Ectodermal cell (in vitro differentiated cells): ENCODE data around the gene OSBPL9.
"Not testable (repeated sequence)": the region's sequence is repeated elsewhere in the genome, so short reads cannot be mapped to it uniquely, and the experiment has no call there.

ENCODE experiments used
- H3K27ac ChIP-seq: 2 replicates; pipeline ENCODE4 v1.7.0; 2013; ENCODE audit warnings: mild to moderate bottlenecking, low read depth, low read length; ENCODE audit not compliant: insufficient read depth, poor library complexity, severe bottlenecking
- H3K27me3 ChIP-seq: 2 replicates; pipeline ENCODE4 v1.7.0; 2013; ENCODE audit warnings: mild to moderate bottlenecking, low read length; ENCODE audit not compliant: insufficient read depth, control insufficient read depth, poor library complexity, severe bottlenecking
- H3K36me3 ChIP-seq: one replicate; pipeline ENCODE4 v1.7.0; 2013; ENCODE audit warnings: low read length; ENCODE audit not compliant: control insufficient read depth, insufficient read depth
- H3K4me1 ChIP-seq: one replicate; pipeline ENCODE4 v1.7.0; 2013; ENCODE audit warnings: low read length; ENCODE audit not compliant: control insufficient read depth, insufficient read depth
- H3K4me3 ChIP-seq: 2 replicates; pipeline ENCODE4 v1.7.0; 2013; ENCODE audit warnings: low read depth, low read length, control low read depth; ENCODE audit not compliant: insufficient read depth
- H3K9me3 ChIP-seq: 2 replicates; pipeline ENCODE4 v1.7.0; 2013; ENCODE audit warnings: mild to moderate bottlenecking, low read length, moderate library complexity; ENCODE audit not compliant: control insufficient read depth
- WGBS, 2 experiments: methylation state at CpG; one replicate each; pipeline ENCODE4 v1.1.7; 2013; ENCODE audit warnings: missing lambda C conversion rate in 2 of 2; 5-methylcytosine and 5-hydroxymethylcytosine counted together

The OSBPL9 gene

DNA sequence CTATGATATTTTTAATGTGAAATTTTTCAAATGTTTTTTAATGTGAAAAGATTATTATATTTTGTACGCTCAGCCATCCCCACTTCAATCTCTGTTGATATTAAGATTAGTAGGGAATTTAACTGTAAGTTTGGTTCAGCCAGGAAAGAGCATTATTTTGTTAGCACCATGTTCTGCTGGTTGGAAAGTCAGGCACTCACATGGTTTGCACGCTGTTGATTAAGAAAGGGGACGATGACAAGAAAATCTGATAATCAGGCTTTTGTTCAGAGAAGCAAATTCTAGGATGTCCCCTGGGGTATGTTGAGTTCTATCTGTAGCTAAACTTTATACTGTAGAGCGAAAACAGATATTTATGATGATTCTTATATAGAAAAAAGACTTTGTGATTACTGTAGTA is 115.1 kb downstream of the OSBPL9 start:
- Histone ChIP-seq H3K4me3 (no peak overlapping the region), H3K27me3 (no peaks in the 10 kb centered on the region), H3K36me3 (no peaks in the 10 kb centered on the region), H3K9me3 (no peaks in the 10 kb centered on the region), H3K4me1 (no peaks in the 10 kb centered on the region), H3K27ac (no peak overlapping the region)
- 88 to 97% methylated on average over 3 of the region's 4 CpGs for WGBS, 2 experiments

DNA sequence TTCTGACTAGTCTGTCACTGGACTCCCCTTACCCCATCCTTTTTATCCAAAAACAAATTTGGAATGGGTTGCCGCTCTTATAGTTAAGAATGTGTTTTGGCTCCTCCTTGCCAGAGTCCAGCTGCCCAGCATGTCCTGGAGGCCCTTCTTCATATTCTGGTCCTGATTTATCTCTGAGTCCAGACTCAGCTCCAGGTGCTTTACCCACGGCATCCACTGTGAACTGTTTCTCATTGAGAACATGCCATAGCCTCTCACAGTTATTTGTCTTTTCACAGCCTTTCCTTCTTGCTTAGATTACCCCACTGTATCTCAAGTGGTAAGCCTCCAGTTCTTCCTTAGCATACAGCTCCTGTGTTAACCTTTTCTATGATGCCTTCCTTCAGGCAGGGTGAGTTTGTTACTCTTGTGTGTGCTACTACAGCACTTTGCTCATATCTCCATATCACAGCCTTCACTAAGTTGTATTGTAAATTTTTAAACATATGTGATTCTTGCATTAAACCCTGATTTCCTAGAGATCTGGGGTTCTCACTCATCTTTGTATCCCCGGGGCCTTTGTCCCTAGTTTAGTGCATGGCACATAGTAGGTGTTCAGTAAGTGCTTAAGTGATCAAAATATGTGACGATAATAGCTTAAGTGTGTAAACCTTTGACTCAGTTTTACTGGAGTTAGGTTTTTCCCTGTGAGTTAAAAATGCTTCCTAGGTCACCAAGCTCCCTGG is 116.0 kb downstream of the OSBPL9 start:
- no peak overlapping the region for H3K4me3 ChIP-seq
- H3K27me3 ChIP-seq, result no peaks in the 10 kb centered on the region

DNA sequence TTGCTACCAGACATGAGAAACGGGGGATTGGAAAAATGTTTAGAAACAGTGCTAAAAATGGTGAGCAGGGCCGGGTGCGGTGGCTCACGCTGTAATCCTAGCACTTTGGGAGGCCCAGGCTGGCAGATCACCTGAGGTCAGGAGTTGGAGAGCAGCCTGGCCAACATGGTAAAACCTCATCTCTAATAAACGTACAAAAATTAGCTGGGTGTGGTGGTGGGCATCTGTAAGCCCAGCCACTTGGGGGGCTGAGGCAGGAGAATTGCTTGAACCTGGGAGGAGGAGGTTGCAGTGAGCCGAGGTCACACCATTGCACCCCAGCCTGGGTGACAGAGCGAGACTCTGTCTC is 116.5 kb downstream of the OSBPL9 start:
- WGBS, 2 experiments, result 94 to 95% methylated on average over 7 of the region's 7 CpGs
- not testable (repeated sequence) for H3K27ac ChIP-seq, H3K9me3 ChIP-seq, H3K36me3 ChIP-seq, H3K27me3 ChIP-seq, H3K4me3 ChIP-seq, H3K4me1 ChIP-seq

More for the DNA sequence above, 116.0 kb downstream of the OSBPL9 start:
- WGBS, 2 experiments, result 95 to 99% methylated on average over 4 of the region's 4 CpGs
- Histone ChIP-seq H3K27ac (no peak overlapping the region), H3K36me3 (no peaks in the 10 kb centered on the region), H3K9me3 (no peaks in the 10 kb centered on the region), H3K4me1 (no peaks in the 10 kb centered on the region)

DNA sequence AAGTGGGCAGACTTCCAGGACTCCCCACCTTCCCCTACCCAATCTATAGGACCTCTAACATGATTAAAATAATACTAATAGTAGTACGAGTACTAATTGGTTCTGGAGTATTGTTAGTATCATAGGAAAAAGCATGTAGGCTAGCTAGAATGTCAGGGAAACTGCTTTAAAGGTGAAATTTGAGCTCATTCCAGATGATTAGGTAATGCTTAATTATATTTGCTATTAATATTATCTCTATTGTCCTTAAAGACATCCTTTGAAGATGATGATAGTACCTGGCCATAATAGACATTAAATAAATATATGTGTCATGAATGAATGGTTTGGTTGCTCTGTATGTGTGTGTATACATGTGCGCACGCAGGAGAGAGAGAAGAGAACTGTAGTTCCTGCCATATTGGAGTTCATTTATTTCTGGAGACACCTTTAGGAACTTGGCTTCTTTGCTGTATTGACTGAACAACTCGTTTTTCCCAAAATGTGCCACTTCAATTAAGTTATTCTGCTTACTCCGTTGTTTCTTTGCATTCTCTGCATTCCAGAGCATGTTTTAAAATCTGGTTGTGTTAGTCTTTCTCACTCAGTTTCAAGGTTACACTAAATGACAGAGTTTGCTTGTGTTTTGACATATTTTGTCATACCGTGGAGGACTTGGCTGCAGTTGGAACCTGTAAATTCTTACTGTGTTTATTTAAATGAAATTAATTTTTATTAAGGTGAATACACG is 117.1 kb downstream of the OSBPL9 start:
- no peaks in the 10 kb centered on the region for H3K27me3 ChIP-seq
- H3K27ac ChIP-seq, result no peak overlapping the region
- WGBS, 2 experiments, result 86 to 89% methylated on average over 7 of the region's 7 CpGs
- H3K36me3 ChIP-seq, result no peaks in the 10 kb centered on the region
- H3K4me1 ChIP-seq, result no peaks in the 10 kb centered on the region
- no peak overlapping the region for H3K4me3 ChIP-seq
- H3K9me3 ChIP-seq, result no peaks in the 10 kb centered on the region

DNA sequence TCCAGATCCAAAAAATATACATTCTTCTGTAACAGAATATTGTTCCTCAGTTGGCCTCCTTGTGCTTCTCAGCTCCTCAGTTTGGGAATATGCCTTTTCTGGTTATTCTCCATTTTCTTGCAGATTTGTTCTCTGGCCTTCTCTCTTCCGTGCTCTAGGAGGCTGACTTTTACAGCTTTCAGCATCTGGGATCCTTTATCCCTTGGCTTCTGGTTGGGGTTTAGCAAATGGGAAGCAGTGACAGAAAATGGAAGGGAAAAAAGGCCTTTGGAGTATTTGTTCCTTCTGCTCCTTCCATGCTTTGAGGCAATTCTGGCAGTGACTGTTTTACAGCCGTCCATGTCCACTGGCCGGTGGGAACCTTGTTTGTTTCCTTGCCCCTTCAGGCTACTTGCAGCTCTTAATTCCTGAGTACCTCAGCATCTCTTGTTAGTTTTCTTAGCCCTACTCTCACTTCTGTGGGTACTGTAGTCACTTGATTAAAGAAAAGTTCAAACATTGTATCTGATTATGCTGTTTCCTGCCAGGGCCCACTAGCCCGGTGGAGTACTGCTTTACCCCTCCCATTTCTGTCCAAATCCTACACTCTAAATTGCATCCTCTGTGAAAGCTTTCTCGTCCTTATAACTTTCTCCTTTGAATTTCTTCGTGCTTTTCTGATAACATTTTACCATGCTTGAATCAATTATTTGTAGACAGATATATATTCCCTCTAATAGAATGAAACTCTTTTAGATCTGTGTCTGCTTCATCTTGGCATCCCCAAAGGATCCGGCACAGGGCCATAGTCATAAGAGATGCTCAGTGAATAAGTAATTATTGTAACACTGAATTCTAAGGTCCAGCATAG is 118.2 kb downstream of the OSBPL9 start:
- Histone ChIP-seq H3K27me3 (no peaks in the 10 kb centered on the region), H3K4me3 (no peak overlapping the region), H3K36me3 (no peaks in the 10 kb centered on the region), H3K4me1 (no peaks in the 10 kb centered on the region), H3K9me3 (no peaks in the 10 kb centered on the region), H3K27ac (peak overlapping the region; percentile 39)
- WGBS, 2 experiments, result 86% methylated on average over 7 of the region's 7 CpGs

DNA sequence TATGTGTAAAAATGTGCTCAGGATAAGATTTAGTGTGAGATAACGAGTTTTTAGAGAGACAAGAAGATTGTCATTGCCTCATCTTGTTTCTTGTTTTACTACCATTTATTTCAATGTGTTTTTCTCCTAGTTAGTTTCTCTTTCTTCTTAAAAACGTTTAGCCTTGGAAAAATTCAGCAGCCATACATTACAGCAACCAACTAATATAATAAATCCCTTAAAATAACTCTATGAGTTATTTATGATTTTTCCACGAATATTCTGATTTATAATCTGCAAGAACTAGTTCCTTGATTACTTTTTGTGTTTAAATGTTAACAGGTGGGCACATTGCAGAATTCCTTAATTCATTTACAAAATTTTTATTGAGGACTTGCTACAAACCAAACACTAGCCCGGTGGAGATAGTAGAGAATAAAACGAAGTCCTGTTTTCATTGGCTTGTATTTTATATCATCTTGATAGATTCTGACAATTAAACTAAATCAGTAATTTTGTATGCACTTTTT is 118.9 kb downstream of the OSBPL9 start:
- H3K27me3 ChIP-seq, result no peaks in the 10 kb centered on the region
- no peak overlapping the region for H3K4me3 ChIP-seq
- no peak overlapping the region for H3K27ac ChIP-seq
- no peaks in the 10 kb centered on the region for H3K36me3 ChIP-seq
- no peaks in the 10 kb centered on the region for H3K9me3 ChIP-seq
- H3K4me1 ChIP-seq, result no peaks in the 10 kb centered on the region
- 82 to 91% methylated on average over 2 to 4 of the region's 5 CpGs for WGBS, 2 experiments

DNA sequence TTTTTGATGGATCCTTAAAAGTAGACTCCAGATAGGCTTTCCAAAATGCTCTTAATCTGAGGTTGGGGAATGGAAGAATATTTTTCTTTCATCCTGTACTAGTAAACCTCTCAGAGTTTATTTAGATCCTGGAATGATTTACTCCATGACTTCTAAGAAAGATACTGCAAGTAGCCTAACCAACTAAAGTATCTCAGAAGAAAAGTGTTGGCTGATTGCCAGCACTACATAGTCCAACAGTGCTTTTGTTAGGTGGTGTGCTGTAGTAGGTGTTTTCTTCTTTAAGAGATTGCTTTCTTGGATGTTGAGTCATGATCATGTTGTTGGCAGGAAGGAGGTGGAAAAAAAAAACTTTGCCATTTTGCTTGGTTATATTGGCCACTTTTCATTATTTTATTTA is 119.8 kb downstream of the OSBPL9 start:
- H3K36me3 ChIP-seq, result no peaks in the 10 kb centered on the region
- H3K4me3 ChIP-seq, result no peak overlapping the region
- no peaks in the 10 kb centered on the region for H3K9me3 ChIP-seq
- no peak overlapping the region for H3K27ac ChIP-seq
- no peaks in the 10 kb centered on the region for H3K27me3 ChIP-seq
- H3K4me1 ChIP-seq, result no peaks in the 10 kb centered on the region

DNA sequence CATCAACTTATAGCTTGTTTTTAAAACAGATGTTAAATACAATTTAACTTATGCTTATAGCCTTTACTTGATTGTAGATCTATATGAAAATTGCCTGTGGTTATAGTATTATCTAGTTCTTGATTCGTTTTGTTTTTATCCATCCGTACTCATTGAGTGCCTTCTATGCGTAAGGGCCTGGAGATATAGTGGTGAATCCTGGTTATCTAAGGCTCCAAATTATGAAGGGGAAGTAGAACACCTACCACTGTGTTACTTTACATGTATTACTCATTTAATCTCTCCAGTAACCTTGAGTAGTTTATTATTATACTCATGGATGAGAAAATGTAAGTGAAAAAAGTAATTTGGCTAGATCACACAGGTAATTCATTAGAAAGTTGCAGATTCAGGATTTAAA is 121.8 kb downstream of the OSBPL9 start:
- Histone ChIP-seq H3K27me3 (no peaks in the 10 kb centered on the region), H3K9me3 (no peaks in the 10 kb centered on the region), H3K36me3 (no peaks in the 10 kb centered on the region), H3K4me1 (no peaks in the 10 kb centered on the region), H3K4me3 (no peak overlapping the region), H3K27ac (no peak overlapping the region)
- 89 to 93% methylated on average over 3 of the region's 3 CpGs for WGBS, 2 experiments

DNA sequence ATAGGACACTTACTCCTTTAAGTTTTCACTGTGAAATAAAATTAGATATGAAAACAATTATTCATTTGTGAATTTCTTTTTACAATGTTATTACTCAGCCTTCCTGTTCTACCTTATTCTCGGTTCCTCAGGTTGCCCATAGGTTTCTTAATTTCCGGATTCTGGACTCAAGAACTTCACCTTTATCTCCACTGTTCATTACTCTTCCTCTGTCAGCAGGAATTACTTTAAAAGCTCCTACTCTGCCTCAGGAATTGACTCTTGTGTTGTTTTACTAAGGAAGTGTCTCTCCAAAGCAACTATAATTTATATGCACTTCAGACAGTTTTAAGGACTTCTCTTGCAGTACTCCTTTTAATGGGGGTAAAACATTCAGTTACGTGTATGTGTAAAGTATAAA is 123.8 kb downstream of the OSBPL9 start:
- 92 to 94% methylated on average over 3 of the region's 3 CpGs for WGBS, 2 experiments
- Histone ChIP-seq H3K4me3 (no peak overlapping the region), H3K4me1 (no peaks in the 10 kb centered on the region), H3K36me3 (no peaks in the 10 kb centered on the region), H3K27me3 (no peaks in the 10 kb centered on the region), H3K27ac (no peak overlapping the region), H3K9me3 (no peaks in the 10 kb centered on the region)

DNA sequence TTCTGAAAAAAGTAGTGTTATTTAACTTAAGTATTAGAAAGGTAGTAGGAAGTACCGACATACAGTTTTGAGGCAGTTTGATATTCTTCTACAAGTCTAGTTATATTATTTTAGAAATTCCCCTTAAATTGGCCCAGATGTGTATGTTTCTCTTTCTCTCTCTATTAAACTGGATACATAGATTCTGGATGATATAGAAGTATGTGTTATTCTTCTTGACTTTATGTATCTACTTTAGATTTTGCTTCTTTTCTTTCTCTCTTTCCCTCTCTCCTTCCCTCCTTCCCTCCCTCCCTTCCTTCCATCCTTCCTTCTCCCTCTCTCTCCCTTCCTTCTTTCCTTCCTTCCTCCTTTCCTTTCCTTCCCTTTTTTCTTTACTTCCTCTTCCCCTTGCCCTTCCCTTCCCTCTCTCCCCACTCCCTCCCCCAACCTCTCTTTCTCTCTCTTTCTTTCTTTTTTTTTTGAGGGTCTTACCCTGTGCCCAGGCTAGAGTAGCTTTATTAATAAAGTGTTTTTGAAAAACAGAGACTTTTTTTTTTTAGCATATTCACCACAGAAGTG is 124.3 kb downstream of the OSBPL9 start:
- H3K9me3 ChIP-seq, result no peaks in the 10 kb centered on the region
- no peaks in the 10 kb centered on the region for H3K27me3 ChIP-seq
- 80% methylated on average over 1 of the region's 1 CpG; no CpG with 5 or more reads in 1 of the 2 experiments for WGBS, 2 experiments

More for the DNA sequence above, 124.3 kb downstream of the OSBPL9 start:
- no peak overlapping the region for H3K27ac ChIP-seq
- no peaks in the 10 kb centered on the region for H3K4me1 ChIP-seq
- H3K36me3 ChIP-seq, result no peaks in the 10 kb centered on the region
- H3K4me3 ChIP-seq, result no peak overlapping the region
